Measurements from ENCODE around the gene ARSA.

GRCh38 chr22:50676661-50677492 is 48.9 kb upstream of the ARSA start:
- no peak for TF ChIP-seq CTCF (IDR thresholded peaks at IDR 0.05)
- no peak for TF ChIP-seq POLR2A (IDR thresholded peaks at IDR 0.05)
- no peak for TF ChIP-seq POLR2AphosphoS5 (IDR thresholded peaks at IDR 0.05)
- TF ChIP-seq EP300 (IDR thresholded peaks at IDR 0.05; ENCODE audit: low read depth), result no peak

Data from transverse colon (tissue), 4 donors.